Endothelial cell of umbilical vein (primary cell): ENCODE data around the gene PSMD9. TPM values are rescaled to one million over a fixed set of nuclear protein-coding genes. Genes with fewer than 3 reads are reported as not detected.

ENCODE experiments used
- BruUV-seq: library from RNA; stranded (reverse); fragments of 400-500 nt; replicated peaks from 2 replicates; lab custom pipeline; 2021; lab: Mats Ljungman, UMichigan
- CTCF ChIA-PET: fragments of 300-600, 350-600 bp; sonication (Branson Sonifier 250); formaldehyde crosslinking; loops from one replicate; lab custom pipeline; 2021; ENCODE audit warnings: antibody characterized with exemption, inconsistent platforms; lab: Charles Lee
- POLR2A ChIA-PET: fragments of 300-600, 350-600 bp; sonication (Branson Sonifier 250); formaldehyde crosslinking; loops from one replicate; lab custom pipeline; 2021; ENCODE audit warnings: antibody characterized with exemption, inconsistent platforms; lab: Charles Lee
- DNase-seq: peaks from one replicate; pipeline ENCODE4 v3.0.0-alpha.2; 2011; ENCODE audit warnings: low read depth, low spot score
- FAIRE-seq: peaks from 2 replicates; lab custom pipeline; 2011; peaks lifted over from hg19 to GRCh38; lab: Jason Lieb, UNC
- H2AFZ ChIP-seq: 2 replicates; pipeline ENCODE4 v1.6.0; 2012; ENCODE audit warnings: low read depth, low read length, control low read depth, inconsistent platforms
- H3K27ac ChIP-seq: 2 replicates; pipeline ENCODE4 v1.5.1; 2011; ENCODE audit warnings: low read depth, mild to moderate bottlenecking, control low read depth, low read length, moderate library complexity; ENCODE audit not compliant: insufficient read depth
- H3K27me3 ChIP-seq, 2 experiments: 2 replicates each; pipeline versions ENCODE4 v1.6.0 to v1.6.1; 2011; ENCODE audit warnings: low read length in 2 of 2, mixed read lengths in 1 of 2; ENCODE audit not compliant: control insufficient read depth in 2 of 2, insufficient read depth in 2 of 2
- H3K36me3 ChIP-seq, 2 experiments: 2 replicates in 1 of 2; 3 replicates in 1 of 2; pipeline ENCODE4 v1.5.1; 2011; ENCODE audit warnings: low read length in 2 of 2, mild to moderate bottlenecking in 1 of 2, moderate library complexity in 1 of 2; ENCODE audit not compliant: control insufficient read depth in 2 of 2, insufficient read depth in 2 of 2; ENCODE audit errors: extremely low read depth in 1 of 2
- H3K4me1 ChIP-seq: 3 replicates; pipeline ENCODE4 v1.5.1; 2011; ENCODE audit warnings: mild to moderate bottlenecking, low read length; ENCODE audit not compliant: control insufficient read depth, insufficient read depth; ENCODE audit errors: extremely low read depth
- H3K4me2 ChIP-seq: 2 replicates; pipeline ENCODE4 v1.6.1; 2011; ENCODE audit warnings: low read length, control low read depth, mixed read lengths; ENCODE audit not compliant: insufficient read depth
- H3K4me3 ChIP-seq, 3 experiments: fragments of 200-600 bp in 1 of 3; sonication (generic), shearing (Covaris generic) in 1 of 3; replicated peaks in 1 of 3; 2 replicates each; pipeline ENCODE4 v1.5.1; 2011 to 2016; ENCODE audit warnings: control low read depth in 3 of 3, low read length in 3 of 3, mild to moderate bottlenecking in 2 of 3, inconsistent platforms in 1 of 3, low read depth in 1 of 3, moderate library complexity in 1 of 3; ENCODE audit not compliant: insufficient read depth in 1 of 3
- H3K79me2 ChIP-seq: 2 replicates; pipeline ENCODE4 v1.6.0; 2012; ENCODE audit warnings: low read length, inconsistent platforms; ENCODE audit not compliant: control insufficient read depth, insufficient read depth
- H3K9ac ChIP-seq: replicated peaks from 2 replicates; pipeline ENCODE3; 2011; ENCODE audit warnings: low read length, control low read depth; ENCODE audit not compliant: insufficient read depth; ENCODE audit errors: extremely low read depth
- H3K9me1 ChIP-seq: replicated peaks from 3 replicates; pipeline ENCODE4 v1.6.0; 2011; ENCODE audit warnings: mild to moderate bottlenecking, low read length; ENCODE audit not compliant: control insufficient read depth, insufficient read depth; ENCODE audit errors: extremely low read depth
- H3K9me3 ChIP-seq: replicated peaks from 2 replicates; pipeline ENCODE4 v1.5.1; 2012; ENCODE audit warnings: low read length, inconsistent platforms; ENCODE audit not compliant: control insufficient read depth, insufficient read depth
- H4K20me1 ChIP-seq: replicated peaks from 2 replicates; pipeline ENCODE3; 2011; ENCODE audit warnings: mild to moderate bottlenecking, low read length; ENCODE audit not compliant: control insufficient read depth, insufficient read depth; ENCODE audit errors: extremely low read depth
- EZH2 ChIP-seq: IDR thresholded peaks from 2 replicates; pipeline ENCODE4 v1.6.1; 2012; ENCODE audit warnings: borderline replicate concordance, low read depth, mild to moderate bottlenecking, moderate library complexity, low read length, inconsistent platforms; ENCODE audit not compliant: severe bottlenecking
- FOS ChIP-seq: IDR thresholded peaks from 2 replicates; pipeline ENCODE4 v1.6.1; 2011; ENCODE audit warnings: mild to moderate bottlenecking, low read length, moderate library complexity, borderline replicate concordance; ENCODE audit not compliant: insufficient read depth
- GATA2 ChIP-seq: IDR thresholded peaks from 2 replicates; pipeline ENCODE4 v1.7.0; 2011; ENCODE audit warnings: low read depth, mild to moderate bottlenecking, moderate library complexity, mixed read lengths, low read length; ENCODE audit not compliant: insufficient read length, insufficient read depth
- JUN ChIP-seq: IDR thresholded peaks from 2 replicates; pipeline ENCODE4 v1.6.1; 2011; ENCODE audit warnings: borderline replicate concordance, low read depth; ENCODE audit not compliant: insufficient read length, insufficient read depth
- MYC ChIP-seq: IDR thresholded peaks from one replicate; pipeline ENCODE4 v1.6.1; 2011; ENCODE audit warnings: mild to moderate bottlenecking, low read depth, low read length
- POLR2A ChIP-seq: IDR thresholded peaks from 2 replicates; pipeline ENCODE4 v1.6.1; 2012; ENCODE audit warnings: low read depth, mild to moderate bottlenecking, control low read depth, low read length
- POLR2AphosphoS5 ChIP-seq: IDR thresholded peaks from 2 replicates; pipeline ENCODE4 v1.6.1; 2012; ENCODE audit warnings: low read depth, mild to moderate bottlenecking, control low read depth, low read length, moderate library complexity; ENCODE audit not compliant: insufficient read depth
- dilution Hi-C: fragments of 300-500 bp; cut with MboI; formaldehyde crosslinking; loops from one replicate; pipeline ENCODE4 v1.15.0; 2019; ENCODE audit warnings: low sequenced_read_pairs; ENCODE audit not compliant: extremely low pct_ligation_motif_present
- intact Hi-C: fragments of 100-400 bp; cut with micrococcal nuclease; formaldehyde crosslinking; loops from one replicate; pipeline ENCODE4 v1.10.0; 2022
- polyA plus RNA-seq, 4 experiments: library from polyadenylated mRNA; depleted of rRNA in 3 of 4; stranded (reverse) in 3 of 4; unstranded in 1 of 4; fragments of >200 nt; gene quantifications; 2 replicates each; pipeline versions ENCODE4 v1.2.1 to v1.2.3, GENCODE V29; 2011 to 2012; ENCODE audit warnings: missing spikeins in 1 of 4
- total RNA-seq: library from RNA; stranded (reverse); gene quantifications from 2 replicates; pipeline ENCODE4 v1.2.3, GENCODE V29; 2021
- TF ChIP-seq, protein P1 (sequence below): IDR thresholded peaks from 2 replicates; pipeline ENCODE4 v1.6.1; 2011; ENCODE audit not compliant: insufficient read depth, insufficient read length
- TF ChIP-seq, protein P2 (sequence below), 2 donors: IDR thresholded peaks; 1 replicate in 1 of 2; 2 replicates in 1 of 2; pipeline ENCODE4 v1.5.1; 2011; ENCODE audit warnings: low read length in 2 of 2, mild to moderate bottlenecking in 2 of 2, moderate library complexity in 2 of 2, control low read depth in 1 of 2, inconsistent platforms in 1 of 2, low read depth in 1 of 2; ENCODE audit not compliant: insufficient read depth in 1 of 2; ENCODE audit errors: extremely low read depth in 1 of 2

The PSMD9 gene
- total and polyA plus RNA-seq, 2 donors (not counting 3 experiments of a cell fraction or from before 2014, with no cell fraction given): 69.2 to 118 TPM

DNA sequence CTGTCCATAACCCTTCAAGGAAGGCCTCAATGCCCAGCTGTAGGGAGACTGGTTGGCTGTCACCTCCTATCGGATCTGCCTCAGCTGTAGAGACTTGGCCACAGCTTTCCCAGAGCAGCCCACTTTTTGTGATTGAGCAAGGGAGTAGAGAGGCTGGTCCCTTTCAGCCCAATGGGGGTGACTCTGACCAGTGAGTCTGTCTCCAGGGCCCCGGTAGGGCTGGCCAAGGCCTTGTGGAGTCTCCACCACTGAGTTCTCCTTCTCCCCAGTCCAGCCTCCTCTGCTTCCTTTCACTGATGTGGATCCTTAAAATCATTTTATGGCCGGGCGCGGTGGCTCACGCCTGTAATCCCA is 15.4 kb upstream of the PSMD9 start:
- Histone ChIP-seq H4K20me1 (no peaks in the 10 kb centered on the region), H2AFZ (no peak overlapping the region), H3K4me1 (no peaks in the 10 kb centered on the region), H3K27ac (no peak overlapping the region), H3K9me3 (no peaks in the 10 kb centered on the region), H3K4me2 (no peak overlapping the region), H3K36me3 (no peaks in the 10 kb centered on the region), H3K4me3 (no peak overlapping the region), H3K9me1 (no peaks in the 10 kb centered on the region), H3K79me2 (no peaks in the 10 kb centered on the region), H3K9ac (no peak overlapping the region), H3K27me3 (no peaks in the 10 kb centered on the region)
- dilution Hi-C loops: no loop called here
- intact Hi-C loops: no loop called here
- FAIRE-seq: no peak
- ChIA-PET POLR2A (no interaction called here), CTCF (interaction anchor here (0.7 to 1.3 kb wide), 2 partner anchors 9 to 79 kb away, joined by 3 to 4 read pairs; no protein-coding TSS in a partner anchor)
- no peak for DNase-seq
- no TSS peak for BruUV-seq
- TF ChIP-seq POLR2AphosphoS5: no peak
- TF ChIP-seq, protein P1, sequence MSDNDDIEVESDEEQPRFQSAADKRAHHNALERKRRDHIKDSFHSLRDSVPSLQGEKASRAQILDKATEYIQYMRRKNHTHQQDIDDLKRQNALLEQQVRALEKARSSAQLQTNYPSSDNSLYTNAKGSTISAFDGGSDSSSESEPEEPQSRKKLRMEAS: no peak
- no peak for TF ChIP-seq JUN
- TF ChIP-seq GATA2: no peak

DNA sequence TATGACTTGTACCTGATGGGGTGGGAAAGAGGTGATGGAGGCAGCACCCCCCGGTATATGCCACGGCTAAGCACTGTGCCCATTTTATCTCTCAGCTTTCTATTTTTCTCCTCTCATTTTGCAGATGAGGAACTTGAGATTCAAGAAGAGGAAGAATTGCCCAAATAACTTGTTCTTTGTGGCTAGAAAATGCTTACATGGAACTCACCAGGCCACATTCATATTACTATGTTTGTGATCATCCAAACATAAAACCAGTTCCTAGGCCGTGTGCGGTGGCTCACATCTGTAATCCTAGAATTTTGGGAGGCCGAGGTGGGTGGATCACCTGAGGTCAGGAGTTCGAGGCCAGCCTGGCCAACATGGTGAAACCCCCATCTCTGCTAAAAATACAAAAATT is 14.5 kb upstream of the PSMD9 start:
- Histone ChIP-seq H4K20me1 (no peaks in the 10 kb centered on the region), H3K4me1 (no peaks in the 10 kb centered on the region), H3K36me3 (no peaks in the 10 kb centered on the region), H3K4me2 (no peak overlapping the region), H3K9ac (no peak overlapping the region), H3K4me3 (no peak overlapping the region), H2AFZ (no peak overlapping the region), H3K9me1 (no peaks in the 10 kb centered on the region), H3K9me3 (no peaks in the 10 kb centered on the region), H3K79me2 (no peaks in the 10 kb centered on the region), H3K27ac (no peak overlapping the region), H3K27me3 (no peaks in the 10 kb centered on the region)
- FAIRE-seq (no peak), DNase-seq (no peak)
- BruUV-seq: no TSS peak
- CTCF ChIA-PET: interaction anchor here (1.3 kb wide), 1 partner anchor 10 kb away, joined by 4 read pairs; no protein-coding TSS in a partner anchor
- dilution Hi-C loops: no loop called here
- intact Hi-C loops: no loop called here
- POLR2A ChIA-PET: no interaction called here
- TF ChIP-seq, protein P1: no peak
- TF ChIP-seq GATA2 (no peak), EZH2 (no peak), JUN (no peak), FOS (no peak), MYC (no peak), POLR2AphosphoS5 (no peak), POLR2A (no peak)
- TF ChIP-seq, protein P2, sequence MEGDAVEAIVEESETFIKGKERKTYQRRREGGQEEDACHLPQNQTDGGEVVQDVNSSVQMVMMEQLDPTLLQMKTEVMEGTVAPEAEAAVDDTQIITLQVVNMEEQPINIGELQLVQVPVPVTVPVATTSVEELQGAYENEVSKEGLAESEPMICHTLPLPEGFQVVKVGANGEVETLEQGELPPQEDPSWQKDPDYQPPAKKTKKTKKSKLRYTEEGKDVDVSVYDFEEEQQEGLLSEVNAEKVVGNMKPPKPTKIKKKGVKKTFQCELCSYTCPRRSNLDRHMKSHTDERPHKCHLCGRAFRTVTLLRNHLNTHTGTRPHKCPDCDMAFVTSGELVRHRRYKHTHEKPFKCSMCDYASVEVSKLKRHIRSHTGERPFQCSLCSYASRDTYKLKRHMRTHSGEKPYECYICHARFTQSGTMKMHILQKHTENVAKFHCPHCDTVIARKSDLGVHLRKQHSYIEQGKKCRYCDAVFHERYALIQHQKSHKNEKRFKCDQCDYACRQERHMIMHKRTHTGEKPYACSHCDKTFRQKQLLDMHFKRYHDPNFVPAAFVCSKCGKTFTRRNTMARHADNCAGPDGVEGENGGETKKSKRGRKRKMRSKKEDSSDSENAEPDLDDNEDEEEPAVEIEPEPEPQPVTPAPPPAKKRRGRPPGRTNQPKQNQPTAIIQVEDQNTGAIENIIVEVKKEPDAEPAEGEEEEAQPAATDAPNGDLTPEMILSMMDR (IDR thresholded peaks at IDR 0.05; ENCODE audit: extremely low read depth in 1 of 2, insufficient read depth in 1 of 2, low read depth in 1 of 2, low read length in 2 of 2): no peak
